ENCODE results near the gene PTPN23. TPM values are rescaled to one million over a fixed set of nuclear protein-coding genes. Genes with fewer than 3 reads are reported as not detected.

The PTPN23 gene
- polyA plus RNA-seq, 3 donors from 2014 or later: 0.62 to 7.1 (median 0.68) TPM

Other genes starting within 250 kb of the PTPN23 start
- gene SETD2, start 216.9 kb upstream of the PTPN23 start, polyA plus RNA-seq: 10 to 100 TPM in 1 of 3 donors, 1 to 10 TPM in 2; 7.4 to 27.0 (median 8.2) TPM
- 1 to 10 TPM; 2.2 to 8.3 (median 4.1) TPM for gene KIF9, start 98.2 kb upstream of the PTPN23 start, polyA plus RNA-seq
- 10 to 100 TPM; 11.7 to 21.1 (median 15.4) TPM for gene KLHL18, start 98.1 kb upstream of the PTPN23 start, polyA plus RNA-seq
- gene SCAP, start 94.9 kb downstream of the PTPN23 start, polyA plus RNA-seq: 10 to 100 TPM; 33.4 to 59.2 (median 38.8) TPM
- 10 to 100 TPM; 51.9 to 68.9 (median 59.1) TPM for gene ELP6, start 132.7 kb downstream of the PTPN23 start, polyA plus RNA-seq
- gene CSPG5, start 197.8 kb downstream of the PTPN23 start, polyA plus RNA-seq: not detected